ENCODE data around the gene MKKS. TPM values are rescaled to one million over a fixed set of nuclear protein-coding genes. Genes with fewer than 3 reads are reported as not detected.

MKKS gene
- polyA plus RNA-seq, 2 of the 4 experiments (the other 2 are of a cell fraction), result 24.3 to 85.2 TPM

DNA sequence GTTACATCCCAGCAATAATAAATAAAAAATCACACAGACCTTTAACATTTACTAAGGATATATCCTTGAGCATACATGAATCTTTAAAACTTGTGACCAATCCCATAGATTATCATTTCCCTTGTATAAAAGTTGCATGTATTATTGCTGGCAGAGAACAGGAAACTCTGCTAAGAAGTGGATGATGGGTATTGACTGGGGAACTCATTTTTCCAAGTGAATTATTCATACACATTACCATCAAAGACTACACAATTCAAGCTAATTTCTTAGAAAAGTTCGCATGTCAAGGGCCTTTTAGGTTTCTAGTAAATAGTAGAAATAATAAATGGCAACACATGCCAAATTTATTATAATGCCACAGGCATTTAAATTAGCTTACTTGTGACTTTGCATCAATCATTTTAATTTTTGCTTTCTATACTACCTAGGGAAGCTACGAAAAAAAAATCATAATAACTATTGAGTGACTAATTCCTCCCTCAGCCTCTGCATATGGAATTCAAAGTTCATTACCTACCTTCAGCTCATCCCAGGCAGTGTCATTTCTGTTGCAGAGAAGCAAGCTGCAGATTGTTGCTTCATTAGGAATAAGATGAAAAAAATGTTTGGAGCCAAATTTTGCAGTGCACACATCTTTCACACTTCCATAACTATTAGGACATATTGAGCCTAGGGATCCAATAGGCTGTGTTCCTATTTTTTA is 25.8 kb downstream of the MKKS start:
- Histone ChIP-seq H3K4me2 (peak overlapping the region; percentile 17; the same call in 1 of the 3 replicates), H3K9me3 (no peaks in the 10 kb centered on the region), H3K4me3 (no peak overlapping the region), H3K27ac (peak overlapping the region; percentile 26 to 61; a peak in 5 of 6 replicates), H3K4me1 (peaks cover 60% of the 10 kb centered on the region)
- TF ChIP-seq KDM1A (IDR thresholded peaks at IDR 0.05; ENCODE audit: low read depth) (no peak), PHF8 (IDR thresholded peaks at IDR 0.05; ENCODE audit: borderline replicate concordance, low read depth) (no peak), FOSL2 (IDR thresholded peaks at IDR 0.05) (no peak), FOSL2 (CRISPR knock-in tag; IDR thresholded peaks at IDR 0.05) (0 out of 2 replicates have a peak, but pooled peaks have one; percentile 10)
- TF ChIP-seq, protein P1, sequence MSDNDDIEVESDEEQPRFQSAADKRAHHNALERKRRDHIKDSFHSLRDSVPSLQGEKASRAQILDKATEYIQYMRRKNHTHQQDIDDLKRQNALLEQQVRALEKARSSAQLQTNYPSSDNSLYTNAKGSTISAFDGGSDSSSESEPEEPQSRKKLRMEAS (IDR thresholded peaks at IDR 0.05), result no peak
- WGBS (ENCODE audit: missing lambda C conversion rate), result 75% methylated on average over 2 of the region's 2 CpGs
- no peak for DNase-seq (ENCODE audit: low read depth in 1 of 2, low spot score in 1 of 2)
- CTCF ChIA-PET, result interaction anchor here (0.6 to 9.2 kb wide), 5 partner anchors 19 to 323 kb away, joined by 3 to 66 read pairs (median 3); no protein-coding TSS in a partner anchor
- ATAC-seq, result no peak
- POLR2A ChIA-PET, result interaction anchor here (0.6 to 0.7 kb wide), 2 partner anchors 38 to 115 kb away, joined by 3 read pairs; no protein-coding TSS in a partner anchor
- FAIRE-seq, result peak; percentile 88

DNA sequence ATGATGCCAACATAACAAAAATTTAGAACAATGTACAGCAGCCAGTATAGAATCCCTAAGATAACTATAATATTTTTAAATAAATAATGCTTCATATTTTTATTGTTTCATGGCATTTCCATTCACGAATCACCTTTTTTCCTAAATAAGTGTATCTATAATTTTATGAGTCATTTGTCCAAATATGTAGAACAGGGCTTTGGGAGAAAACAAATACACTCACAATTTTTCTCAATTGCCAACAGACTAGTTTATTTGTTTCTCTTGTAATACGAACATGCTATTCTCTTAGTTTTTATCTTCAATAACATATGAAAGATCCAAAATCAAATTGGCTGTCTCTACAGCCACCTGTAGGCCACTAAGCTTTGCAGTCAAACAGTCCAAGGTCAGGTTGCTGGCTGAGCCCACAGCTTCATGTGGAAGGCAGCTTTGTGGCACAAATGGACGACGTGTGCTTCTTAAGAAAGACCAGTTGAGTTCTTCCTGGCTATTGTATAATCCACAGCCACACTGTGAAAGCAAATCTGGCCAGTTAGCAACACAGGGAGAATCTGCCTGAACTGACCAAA is 29.0 kb downstream of the MKKS start:
- H3K4me1 ChIP-seq, result peaks cover 35% of the 10 kb centered on the region

DNA sequence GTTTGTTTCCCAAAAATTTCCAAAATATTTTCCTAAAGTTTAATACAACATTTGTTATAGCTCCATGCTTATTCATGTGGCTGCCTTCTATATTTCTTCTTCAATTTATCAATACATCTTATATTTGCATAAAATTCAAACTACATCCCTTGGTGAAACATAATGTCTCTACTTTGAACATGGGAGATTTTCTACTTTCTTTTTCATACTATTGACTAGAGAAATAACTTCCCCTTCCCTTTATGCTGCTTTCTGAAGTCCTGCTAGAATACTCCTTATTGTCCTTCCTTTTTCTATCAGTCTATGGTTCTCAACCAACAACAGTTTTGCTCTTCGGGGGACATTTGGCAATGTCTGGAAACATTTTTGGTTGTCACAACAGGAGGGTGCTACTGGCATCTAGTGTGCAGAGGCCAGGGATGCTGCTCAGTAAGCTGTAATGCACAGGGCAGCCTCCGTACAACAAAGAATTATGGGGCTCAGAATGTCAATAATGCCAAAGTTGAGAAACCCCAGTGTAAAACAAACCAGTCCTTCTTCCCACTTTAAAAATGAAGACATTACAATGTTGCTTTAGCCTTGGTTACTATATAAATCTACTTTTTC is 29.9 kb downstream of the MKKS start:
- Histone ChIP-seq H3K9me3 (no peaks in the 10 kb centered on the region), H3K4me1 (peaks cover 32% of the 10 kb centered on the region), H3K27ac (peak overlapping the region in 1 of 2 experiments; percentile 59; a peak in 3 of 6 replicates), H3K4me2 (no peak overlapping the region), H3K4me3 (no peak overlapping the region)
- DNase-seq (ENCODE audit: low read depth in 1 of 2, low spot score in 1 of 2) (peak in 1 of 2 experiments; percentile 47), ATAC-seq (peak; percentile 81 to 84), FAIRE-seq (peak; percentile 81)
- CTCF ChIA-PET, result interaction anchor here (0.8 to 3.5 kb wide), 7 partner anchors 9 to 426 kb away, joined by 3 to 12 read pairs (median 5); no protein-coding TSS in a partner anchor
- POLR2A ChIA-PET, result no interaction called here
- WGBS (ENCODE audit: missing lambda C conversion rate), result 71% methylated on average over 2 of the region's 2 CpGs
- TF ChIP-seq SMC3 (IDR thresholded peaks at IDR 0.05) (peak; percentile 26; the same call in 1 of the 3 replicates), RAD21 (conservative IDR thresholded peaks at IDR 0.05 in 1 of 2, IDR thresholded peaks at IDR 0.05 in 1 of 2) (peak; percentile 37 to 44; a peak in 4 of 5 replicates), PHF8 (IDR thresholded peaks at IDR 0.05; ENCODE audit: borderline replicate concordance, low read depth) (no peak)

More for the DNA sequence above, 29.0 kb downstream of the MKKS start:
- no peak overlapping the region for H3K4me2 ChIP-seq
- ChIA-PET POLR2A (interaction anchor here (0.5 kb wide), 1 partner anchor 112 kb away, joined by 5 read pairs; no protein-coding TSS in a partner anchor), CTCF (interaction anchor here (0.8 to 3.5 kb wide), 4 partner anchors 21 to 427 kb away, joined by 3 to 12 read pairs (median 7); no protein-coding TSS in a partner anchor)
- H3K4me3 ChIP-seq, result no peak overlapping the region
- ATAC-seq, result no peak
- DNase-seq (ENCODE audit: low read depth in 1 of 2, low spot score in 1 of 2), result no peak
- no peaks in the 10 kb centered on the region for H3K9me3 ChIP-seq
- peak overlapping the region; percentile 9 to 45; a peak in 3 of 6 replicates for H3K27ac ChIP-seq
- 75% methylated on average over 4 of the region's 4 CpGs for WGBS (ENCODE audit: missing lambda C conversion rate)
- peak; percentile 63 for FAIRE-seq
- TF ChIP-seq HEYL (CRISPR knock-in tag; IDR thresholded peaks at IDR 0.05) (no peak), RAD21 (conservative IDR thresholded peaks at IDR 0.05 in 1 of 2, IDR thresholded peaks at IDR 0.05 in 1 of 2) (peak in 1 of 2 experiments; percentile 19; a peak in 1 of 5 replicates), RNF2 (IDR thresholded peaks at IDR 0.05; ENCODE audit: borderline replicate concordance, low read depth) (no peak), FOSL2 (IDR thresholded peaks at IDR 0.05) (no peak), FOSL2 (CRISPR knock-in tag; IDR thresholded peaks at IDR 0.05) (peak; percentile 16; the same call in 1 of the 2 replicates), SMC3 (IDR thresholded peaks at IDR 0.05) (no peak), NFE2L2 (conservative IDR thresholded peaks at IDR 0.05; ENCODE audit: low read length) (no peak), ZC3H11A (IDR thresholded peaks at IDR 0.05) (no peak), CHD2 (IDR thresholded peaks at IDR 0.05; ENCODE audit: low read length, partially characterized antibody) (no peak), BHLHE40 (IDR thresholded peaks at IDR 0.05; ENCODE audit: low read depth, low read length) (no peak), SREBF2 (IDR thresholded peaks at IDR 0.05) (no peak), KDM1A (IDR thresholded peaks at IDR 0.05; ENCODE audit: low read depth) (no peak), FOXS1 (CRISPR knock-in tag; IDR thresholded peaks at IDR 0.05) (no peak), HOXB13 (CRISPR knock-in tag; IDR thresholded peaks at IDR 0.05; ENCODE audit: low read depth) (no peak), CBX8 (IDR thresholded peaks at IDR 0.05) (no peak)
- TF ChIP-seq, protein P2, sequence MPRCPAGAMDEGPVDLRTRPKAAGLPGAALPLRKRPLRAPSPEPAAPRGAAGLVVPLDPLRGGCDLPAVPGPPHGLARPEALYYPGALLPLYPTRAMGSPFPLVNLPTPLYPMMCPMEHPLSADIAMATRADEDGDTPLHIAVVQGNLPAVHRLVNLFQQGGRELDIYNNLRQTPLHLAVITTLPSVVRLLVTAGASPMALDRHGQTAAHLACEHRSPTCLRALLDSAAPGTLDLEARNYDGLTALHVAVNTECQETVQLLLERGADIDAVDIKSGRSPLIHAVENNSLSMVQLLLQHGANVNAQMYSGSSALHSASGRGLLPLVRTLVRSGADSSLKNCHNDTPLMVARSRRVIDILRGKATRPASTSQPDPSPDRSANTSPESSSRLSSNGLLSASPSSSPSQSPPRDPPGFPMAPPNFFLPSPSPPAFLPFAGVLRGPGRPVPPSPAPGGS (IDR thresholded peaks at IDR 0.05), result no peak
- TF ChIP-seq, protein P1 (IDR thresholded peaks at IDR 0.05), result no peak
